Adrenal gland (tissue), 12 donors: ENCODE measurements around the gene ATRIP. TPM values are rescaled to one million over a fixed set of nuclear protein-coding genes. Genes with fewer than 3 reads are reported as not detected.

Source experiments
- DNase-seq, 7 donors: peaks; one replicate each; pipeline ENCODE4 v3.0.0-alpha.2; 2019 to 2020
- H3K27ac ChIP-seq, 5 donors: fragments of 200-600 bp; sonication (generic) in 4 of 5; 1 replicate in 3 of 5; 2 replicates in 2 of 5; pipeline versions ENCODE4 v1.5.1 to v1.8.0; 2016 to 2020; ENCODE audit warnings: mild to moderate bottlenecking in 1 of 5
- H3K27me3 ChIP-seq: fragments of 200-600 bp; 2 replicates; pipeline ENCODE4 v1.8.0; 2021
- H3K36me3 ChIP-seq, 2 donors: fragments of 200-600 bp; replicated peaks in 1 of 2; 1 replicate in 1 of 2; 2 replicates in 1 of 2; pipeline versions ENCODE4 v1.5.1 to v1.8.0; 2018 to 2022
- H3K4me1 ChIP-seq, 2 donors: fragments of 200-600 bp; replicated peaks in 1 of 2; 1 replicate in 1 of 2; 2 replicates in 1 of 2; pipeline versions ENCODE4 v1.5.1 to v1.8.0; 2018 to 2021
- H3K4me3 ChIP-seq, 4 donors: fragments of 200-600 bp; sonication (generic) in 3 of 4; one replicate each; pipeline ENCODE4 v1.5.1; 2016 to 2018
- H3K9me3 ChIP-seq, 3 donors: fragments of 200-600 bp; sonication (generic) in 1 of 3; replicated peaks in 1 of 3; 1 replicate in 2 of 3; 2 replicates in 1 of 3; pipeline versions ENCODE4 v1.5.1 to v1.8.0; 2016 to 2021
- POLR2A ChIP-seq, 2 donors: fragments of 450-650 bp; IDR thresholded peaks; one replicate each; pipeline ENCODE4 v1.6.1; 2017; ENCODE audit warnings: antibody characterized with exemption in 2 of 2, mild to moderate bottlenecking in 2 of 2, moderate library complexity in 1 of 2
- WGBS, 4 donors: extraction: QIAGEN DNeasy Blood & Tissue Kit in 2 of 4; methylation state at CpG; one replicate each; pipeline versions ENCODE4 v1.1.5 to v1.1.7; 2013 to 2017; 5-methylcytosine and 5-hydroxymethylcytosine counted together
- intact Hi-C, 2 donors: fragments of 100-400 bp; cut with DNase I; formaldehyde crosslinking; loops; one replicate each; pipeline versions ENCODE4 v1.14.1 to v1.15.0; 2022 to 2023
- polyA plus RNA-seq, 3 donors: library from polyadenylated mRNA; stranded (reverse); fragments of 200-250 nt in 2 of 3; fragments of 350-450 nt in 1 of 3; fragmentation: Illumina TruSeq in 1 of 3; extraction: RNeasy Lipid Tissue Mini Kit (QIAGEN cat#74804) in 1 of 3; gene quantifications; one replicate each; pipeline ENCODE4 v1.2.3, GENCODE V29; 2013 to 2014
- total RNA-seq, 9 donors: library from RNA; depleted of rRNA in 4 of 9; stranded (reverse); fragments of >200 nt in 4 of 9; fragments of 120-200 nt in 1 of 9; fragmentation: NEBNext Ultra II Directional in 1 of 9; extraction: Animal tissue kit (Norgen Biotek cat#: 25700) in 1 of 9; gene quantifications; one replicate each; pipeline versions ENCODE4 v1.1.0 to v1.2.4, GENCODE V29; 2013 to 2023
- TF ChIP-seq, protein P1 (sequence below), 6 experiments: fragments of 450-650 bp in 4 of 6; fragments of 200-600 bp in 2 of 6; sonication (generic) in 1 of 6; IDR thresholded peaks; 1 replicate in 5 of 6; 2 replicates in 1 of 6; pipeline versions ENCODE4 v1.5.1 to v1.8.0; 2016 to 2021; ENCODE audit warnings: antibody characterized with exemption in 6 of 6, mild to moderate bottlenecking in 2 of 6, moderate library complexity in 1 of 6
- donor health status: healthy with polysubstance abuse.
- donor health status: Bipolar disorder and iron deficiency.
- donor health status: DM: yes; HTN: yes; CAD: no.
- donor health status: DM: no; HTN: no; CAD: no.
- donor health status: DM: no; HTN: no; CAD: no.
- donor health status: DM: yes; HTN: yes; CAD: no.

The ATRIP gene
- total and polyA plus RNA-seq, 12 donors: 5.1 to 15.9 (median 6.8) TPM

DNA sequence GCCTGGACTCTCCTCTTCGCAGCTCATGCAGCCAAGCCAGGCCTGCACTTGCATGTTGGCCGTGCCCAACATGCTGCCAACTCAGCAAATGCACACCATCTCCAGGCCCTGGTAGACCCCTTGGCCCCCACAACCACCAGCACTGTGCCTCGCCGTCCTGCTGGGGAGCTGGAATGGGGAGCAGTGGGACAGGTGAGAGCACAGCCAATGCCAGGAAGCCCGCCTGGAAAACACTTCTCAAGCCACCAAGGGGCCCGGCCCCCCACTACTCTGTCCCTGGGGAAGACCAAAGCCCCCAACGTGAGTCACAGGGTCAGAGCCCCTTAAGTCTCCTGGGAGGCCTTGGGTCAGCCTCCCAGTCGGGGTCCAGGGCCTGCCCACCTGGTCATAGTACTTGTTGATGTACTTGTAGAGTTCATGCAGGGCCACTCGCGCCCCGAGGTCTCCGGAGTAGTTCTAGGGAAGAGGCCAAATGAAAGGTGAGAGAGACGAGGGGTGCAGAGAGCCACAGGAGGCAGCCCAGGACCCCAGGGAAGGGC lies 41.1 kb upstream of the ATRIP start:
- Histone ChIP-seq H3K9me3 (no peaks in the 10 kb centered on the region), H3K36me3 (peaks cover 0 to 6% of the 10 kb centered on the region in 2 donors), H3K27ac (no peak overlapping the region), H3K4me3 (no peak overlapping the region), H3K4me1 (peaks cover 0 to 5% of the 10 kb centered on the region in 2 donors), H3K27me3 (no peaks in the 10 kb centered on the region)
- intact Hi-C loops: no loop called here
- 86 to 90% (median 88%) methylated on average over 7 to 13 of the region's 13 CpGs for WGBS, 4 donors
- DNase-seq: peak in 3 of 7 donors; percentile 9 to 47 (median 15)
- TF ChIP-seq POLR2A (IDR thresholded peaks at IDR 0.05): no peak
- TF ChIP-seq, protein P1, sequence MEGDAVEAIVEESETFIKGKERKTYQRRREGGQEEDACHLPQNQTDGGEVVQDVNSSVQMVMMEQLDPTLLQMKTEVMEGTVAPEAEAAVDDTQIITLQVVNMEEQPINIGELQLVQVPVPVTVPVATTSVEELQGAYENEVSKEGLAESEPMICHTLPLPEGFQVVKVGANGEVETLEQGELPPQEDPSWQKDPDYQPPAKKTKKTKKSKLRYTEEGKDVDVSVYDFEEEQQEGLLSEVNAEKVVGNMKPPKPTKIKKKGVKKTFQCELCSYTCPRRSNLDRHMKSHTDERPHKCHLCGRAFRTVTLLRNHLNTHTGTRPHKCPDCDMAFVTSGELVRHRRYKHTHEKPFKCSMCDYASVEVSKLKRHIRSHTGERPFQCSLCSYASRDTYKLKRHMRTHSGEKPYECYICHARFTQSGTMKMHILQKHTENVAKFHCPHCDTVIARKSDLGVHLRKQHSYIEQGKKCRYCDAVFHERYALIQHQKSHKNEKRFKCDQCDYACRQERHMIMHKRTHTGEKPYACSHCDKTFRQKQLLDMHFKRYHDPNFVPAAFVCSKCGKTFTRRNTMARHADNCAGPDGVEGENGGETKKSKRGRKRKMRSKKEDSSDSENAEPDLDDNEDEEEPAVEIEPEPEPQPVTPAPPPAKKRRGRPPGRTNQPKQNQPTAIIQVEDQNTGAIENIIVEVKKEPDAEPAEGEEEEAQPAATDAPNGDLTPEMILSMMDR (IDR thresholded peaks at IDR 0.05): no peak

DNA sequence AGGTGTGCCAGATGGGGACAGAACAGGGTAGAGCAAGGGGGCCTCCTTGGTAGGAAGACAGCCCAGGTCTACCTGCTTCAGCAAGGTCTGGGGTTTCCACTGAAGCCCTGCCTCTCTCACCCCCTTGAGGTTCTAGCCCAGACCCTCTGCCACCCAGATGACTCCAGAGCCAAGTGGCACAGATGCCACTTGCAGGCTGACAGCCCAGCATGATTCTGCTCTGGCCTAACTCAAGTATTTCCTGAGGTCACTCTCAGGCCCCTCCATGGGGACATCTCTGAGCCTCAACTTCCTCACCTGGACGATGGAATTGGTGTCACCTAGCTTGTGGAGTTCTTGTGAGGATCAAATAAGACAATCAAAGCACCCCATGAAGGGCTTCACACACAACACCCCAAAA lies 40.6 kb upstream of the ATRIP start:
- peaks cover 0 to 6% of the 10 kb centered on the region in 2 donors for H3K36me3 ChIP-seq
- intact Hi-C loops: no loop called here
- DNase-seq: peak in 1 of 7 donors; percentile 33
- no peaks in the 10 kb centered on the region for H3K27me3 ChIP-seq
- no peak overlapping the region for H3K27ac ChIP-seq
- 63 to 76% (median 75%) methylated on average over 1 of the region's 1 CpG; no CpG with 5 or more reads in 1 of the 4 donors for WGBS, 4 donors
- peaks cover 0 to 5% of the 10 kb centered on the region in 2 donors for H3K4me1 ChIP-seq
- TF ChIP-seq, protein P1 (IDR thresholded peaks at IDR 0.05): no peak
- no peak for TF ChIP-seq POLR2A (IDR thresholded peaks at IDR 0.05)
- no peaks in the 10 kb centered on the region for H3K9me3 ChIP-seq
- no peak overlapping the region for H3K4me3 ChIP-seq

DNA sequence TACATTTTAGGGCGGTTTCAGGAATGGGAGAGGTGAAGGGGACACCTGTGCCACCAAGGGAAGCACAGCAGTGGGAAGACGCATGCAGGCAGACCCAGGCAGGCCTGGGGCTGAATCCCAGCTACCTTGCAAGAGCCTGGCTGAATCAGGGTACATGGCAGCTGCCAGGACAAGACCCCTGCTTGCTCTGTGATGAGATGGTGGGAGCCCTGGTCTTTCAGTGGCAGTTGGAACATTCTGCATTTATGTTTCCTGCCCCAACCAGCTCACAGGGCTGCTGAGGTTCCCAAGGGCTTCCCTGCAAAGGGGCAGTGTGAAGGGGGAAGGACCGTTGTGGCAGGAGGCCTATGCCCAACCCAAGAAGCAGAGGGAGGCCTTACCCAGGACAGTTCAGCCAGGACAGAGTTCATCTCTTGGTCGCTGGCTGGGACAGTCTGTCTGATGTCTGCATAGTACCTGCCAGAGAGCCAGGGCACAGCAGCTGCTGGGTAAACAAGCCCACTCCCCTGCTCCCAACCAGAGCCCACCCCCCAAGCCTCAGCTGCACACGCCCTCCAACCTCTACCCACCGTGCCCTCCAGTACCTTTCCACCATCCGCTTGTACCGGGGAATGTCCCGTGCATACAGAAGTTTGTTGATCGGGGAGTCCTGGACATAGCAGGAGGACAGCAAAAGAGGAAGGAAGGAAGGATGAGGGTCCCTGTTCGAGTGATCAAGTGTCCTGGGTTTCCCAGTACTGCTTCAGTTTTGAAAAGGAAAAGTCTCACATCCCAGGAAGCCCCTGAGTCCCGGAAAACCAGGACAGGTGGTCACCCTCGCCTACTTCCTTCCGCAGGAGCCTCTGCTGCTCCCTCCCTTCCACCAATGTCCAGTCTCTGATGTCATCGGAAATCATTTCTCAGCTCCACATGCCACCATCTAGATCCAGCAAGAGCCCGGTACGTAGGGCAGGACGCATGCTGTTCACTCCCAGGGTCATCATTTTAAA lies 39.8 kb upstream of the ATRIP start:
- Histone ChIP-seq H3K27ac (no peak overlapping the region), H3K9me3 (no peaks in the 10 kb centered on the region), H3K4me3 (no peak overlapping the region), H3K27me3 (no peaks in the 10 kb centered on the region), H3K36me3 (peaks cover 0 to 6% of the 10 kb centered on the region in 2 donors), H3K4me1 (peaks cover 0 to 3% of the 10 kb centered on the region in 2 donors)
- WGBS, 4 donors: 81 to 91% (median 87%) methylated on average over 15 to 18 of the region's 18 CpGs
- TF ChIP-seq, protein P1 (IDR thresholded peaks at IDR 0.05): no peak
- no peak for TF ChIP-seq POLR2A (IDR thresholded peaks at IDR 0.05)
- peak in 4 of 7 donors; percentile 0 to 29 (median 10) for DNase-seq
- intact Hi-C loops: no loop called here

DNA sequence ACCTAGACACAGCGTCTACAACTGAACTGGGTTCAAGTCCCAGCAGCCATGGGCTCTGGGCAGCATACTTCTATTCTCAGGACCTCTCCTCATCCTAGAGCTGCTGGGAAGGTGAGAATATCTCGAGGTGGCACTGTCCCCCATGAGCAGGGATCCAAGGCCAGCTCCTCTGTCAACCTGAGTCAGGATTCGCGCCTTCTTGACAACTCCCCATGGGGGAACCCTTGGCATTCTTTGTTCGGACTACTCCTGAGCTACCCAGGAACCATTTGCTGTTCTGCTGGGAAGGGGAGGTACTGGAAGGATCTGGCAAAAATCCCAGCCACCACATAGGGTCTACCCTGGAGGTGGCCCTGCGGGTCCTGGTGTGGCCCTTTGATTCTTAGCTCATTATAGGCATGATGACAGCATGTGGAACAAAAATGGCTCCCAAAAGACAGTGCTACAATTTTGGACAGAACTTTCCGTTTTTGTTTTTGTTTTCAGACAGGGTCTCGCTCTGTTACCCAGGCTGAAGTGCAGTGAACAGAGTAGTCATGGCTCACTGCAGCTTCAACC lies 38.9 kb upstream of the ATRIP start:
- H3K27me3 ChIP-seq: no peaks in the 10 kb centered on the region
- H3K27ac ChIP-seq: no peak overlapping the region
- H3K36me3 ChIP-seq: peaks cover 0 to 12% of the 10 kb centered on the region in 2 donors
- no peak overlapping the region for H3K4me3 ChIP-seq
- 89 to 90% (median 89%) methylated on average over 8 of the region's 8 CpGs for WGBS, 4 donors
- intact Hi-C loops: no loop called here
- DNase-seq: peak in 4 of 7 donors; percentile 4 to 29 (median 14)
- no peaks in the 10 kb centered on the region for H3K9me3 ChIP-seq
- TF ChIP-seq POLR2A (IDR thresholded peaks at IDR 0.05): no peak
- TF ChIP-seq, protein P1 (IDR thresholded peaks at IDR 0.05): no peak
- no peaks in the 10 kb centered on the region for H3K4me1 ChIP-seq
